Gastroesophageal sphincter (tissue), 4 donors: Measurements from ENCODE around the gene SP2. TPM values are rescaled to one million over a fixed set of nuclear protein-coding genes. Genes with fewer than 3 reads are reported as not detected.

Source experiments
- ATAC-seq: fragments of 150-250 bp; one replicate; pipeline ENCODE4 v1.9.1; 2016; ENCODE audit warnings: mild to moderate bottlenecking, moderate library complexity
- H3K27ac ChIP-seq, 4 donors: fragments of 200-600 bp; sonication (generic) in 3 of 4; 1 replicate in 3 of 4; 2 replicates in 1 of 4; pipeline ENCODE4 v1.5.1; 2016 to 2019
- H3K27me3 ChIP-seq: fragments of 200-600 bp; sonication (generic); one replicate; pipeline ENCODE4 v1.5.1; 2019
- H3K36me3 ChIP-seq, 2 donors: fragments of 200-600 bp; sonication (generic); one replicate each; pipeline ENCODE4 v1.5.1; 2019; ENCODE audit warnings: control low read depth in 1 of 2
- H3K4me1 ChIP-seq, 3 donors: fragments of 200-600 bp; sonication (generic); 1 replicate in 2 of 3; 2 replicates in 1 of 3; pipeline ENCODE4 v1.5.1; 2016 to 2019; ENCODE audit warnings: control low read depth in 2 of 3
- H3K4me3 ChIP-seq, 2 donors: fragments of 200-600 bp; sonication (generic); one replicate each; pipeline ENCODE4 v1.5.1; 2019; ENCODE audit warnings: mild to moderate bottlenecking in 1 of 2, moderate library complexity in 1 of 2
- H3K9me3 ChIP-seq, 3 donors: fragments of 200-600 bp; sonication (generic); one replicate each; pipeline ENCODE4 v1.5.1; 2017 to 2019; ENCODE audit warnings: control low read depth in 2 of 3
- CTCF ChIP-seq, 4 experiments: fragments of 200-600 bp in 2 of 4; fragments of 450-650 bp in 2 of 4; sonication (generic) in 1 of 4; IDR thresholded peaks; one replicate each; pipeline ENCODE4 v1.5.1; 2017 to 2019; ENCODE audit warnings: antibody characterized with exemption in 4 of 4, mild to moderate bottlenecking in 2 of 4, moderate library complexity in 2 of 4
- EP300 ChIP-seq: sonication (generic); formaldehyde crosslinking; IDR thresholded peaks from one replicate; pipeline ENCODE4 v1.6.1; 2017; ENCODE audit warnings: antibody characterized with exemption, mild to moderate bottlenecking
- POLR2A ChIP-seq, 2 donors: fragments of 450-650 bp; IDR thresholded peaks; one replicate each; pipeline ENCODE4 v1.6.1; 2017; ENCODE audit warnings: antibody characterized with exemption in 2 of 2, mild to moderate bottlenecking in 2 of 2, moderate library complexity in 1 of 2
- POLR2AphosphoS5 ChIP-seq: sonication (generic); formaldehyde crosslinking; IDR thresholded peaks from one replicate; pipeline ENCODE4 v1.6.1; 2017; ENCODE audit warnings: antibody characterized with exemption
- WGBS, 2 donors: methylation state at CpG; one replicate each; pipeline ENCODE4 v1.1.5; 2018; ENCODE audit warnings: low coverage in 1 of 2; 5-methylcytosine and 5-hydroxymethylcytosine counted together
- total RNA-seq, 4 donors: library from RNA; depleted of rRNA; stranded (reverse); fragments of >200 nt; gene quantifications; one replicate each; pipeline ENCODE4 v1.1.0, GENCODE V29; 2016

SP2 gene
- total RNA-seq, 4 donors from 2014 or later, result 3.4 to 16.2 (median 10.0) TPM

- H3K36me3 ChIP-seq, result peaks cover 0 to 17% of the 10 kb centered on the region in 2 donors
- peak overlapping the region; percentile 82 to 84 for H3K4me3 ChIP-seq
- H3K4me1 ChIP-seq, result peaks cover 3 to 65% (median 16%) of the 10 kb centered on the region in 3 donors
- ATAC-seq, result no peak
- WGBS, 2 donors, result 3 to 5% methylated on average over 4 to 7 of the region's 22 CpGs
- peak overlapping the region; percentile 97 to 99 (median 99) for H3K27ac ChIP-seq
- TF ChIP-seq EP300 (no peak), CTCF (IDR thresholded peaks at IDR 0.05) (no peak), POLR2A (IDR thresholded peaks at IDR 0.05) (no peak), POLR2AphosphoS5 (no peak)
- no peaks in the 10 kb centered on the region for H3K9me3 ChIP-seq
- no peaks in the 10 kb centered on the region for H3K27me3 ChIP-seq
These were observed 845 bp downstream of the SP2 start for GRCh38 chr17:47896672-47897490.

- TF ChIP-seq CTCF (IDR thresholded peaks at IDR 0.05) (no peak), POLR2AphosphoS5 (no peak), POLR2A (IDR thresholded peaks at IDR 0.05) (no peak), EP300 (no peak)
- peak overlapping the region in 1 of 2 donors; percentile 84 for H3K4me3 ChIP-seq
- H3K27ac ChIP-seq, result peak overlapping the region; percentile 97 to 99 (median 99)
- H3K36me3 ChIP-seq, result peaks cover 0 to 17% of the 10 kb centered on the region in 2 donors
- ATAC-seq, result no peak
- peaks cover 3 to 72% (median 16%) of the 10 kb centered on the region in 3 donors for H3K4me1 ChIP-seq
- no peaks in the 10 kb centered on the region for H3K27me3 ChIP-seq
- WGBS, 2 donors, result 73% methylated on average over 5 of the region's 5 CpGs; no CpG with 5 or more reads in 1 of the 2 donors
- no peaks in the 10 kb centered on the region for H3K9me3 ChIP-seq
These were observed 1.5 kb downstream of the SP2 start for GRCh38 chr17:47897561-47897960.

DNA sequence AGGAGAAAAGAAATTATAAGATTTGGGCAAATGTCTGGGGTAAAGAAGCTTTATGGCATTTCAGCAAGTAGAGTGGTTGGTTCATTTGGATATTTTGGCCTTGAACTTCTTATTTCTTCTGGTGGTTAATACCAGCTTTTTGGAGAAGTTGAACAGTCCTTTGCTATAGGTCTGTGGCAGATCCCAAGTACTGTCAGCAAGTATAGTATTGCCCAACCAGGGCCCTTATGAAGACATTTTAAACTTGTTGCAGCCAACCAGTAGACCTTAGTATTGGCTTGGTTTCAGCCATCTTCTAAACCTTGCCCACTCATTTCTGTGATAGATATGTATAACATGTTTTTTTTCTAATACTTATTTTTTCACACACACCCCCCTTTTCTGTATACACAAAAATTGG lies 2.2 kb downstream of the SP2 start:
- peaks cover 0 to 17% of the 10 kb centered on the region in 2 donors for H3K36me3 ChIP-seq
- TF ChIP-seq EP300 (no peak), CTCF (IDR thresholded peaks at IDR 0.05) (no peak), POLR2A (IDR thresholded peaks at IDR 0.05) (no peak), POLR2AphosphoS5 (no peak)
- peak overlapping the region in 3 of 4 donors; percentile 99 for H3K27ac ChIP-seq
- H3K4me1 ChIP-seq, result peaks cover 3 to 79% (median 16%) of the 10 kb centered on the region in 3 donors
- H3K4me3 ChIP-seq, result no peak overlapping the region
- no peaks in the 10 kb centered on the region for H3K9me3 ChIP-seq
- ATAC-seq, result no peak
- no peaks in the 10 kb centered on the region for H3K27me3 ChIP-seq

DNA sequence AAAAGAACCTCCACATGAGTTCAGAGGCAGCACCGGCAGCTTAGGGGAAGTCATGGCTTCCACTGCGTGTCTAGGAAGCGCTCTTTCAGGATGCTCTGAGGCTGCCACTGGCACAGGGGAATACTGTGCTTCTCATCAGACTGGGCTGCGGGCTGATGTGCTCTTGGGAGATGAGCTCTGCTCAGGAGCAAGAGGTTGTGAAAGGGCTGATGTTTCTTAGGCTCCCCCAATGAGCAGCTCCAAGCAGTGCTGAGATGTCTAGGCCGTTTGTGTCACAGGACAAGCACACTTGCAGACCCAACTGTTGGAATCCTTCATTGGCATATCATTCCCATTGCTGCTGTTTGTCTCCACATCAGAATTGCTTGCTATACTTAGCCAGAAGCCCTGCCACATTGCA lies 3.6 kb downstream of the SP2 start:
- no peak overlapping the region for H3K4me3 ChIP-seq
- H3K9me3 ChIP-seq, result no peaks in the 10 kb centered on the region
- TF ChIP-seq POLR2A (IDR thresholded peaks at IDR 0.05) (no peak), CTCF (IDR thresholded peaks at IDR 0.05) (no peak), EP300 (no peak), POLR2AphosphoS5 (no peak)
- H3K27ac ChIP-seq, result peak overlapping the region in 3 of 4 donors; percentile 28 to 99 (median 52)
- WGBS, 2 donors, result 73 to 82% methylated on average over 2 of the region's 5 CpGs
- peaks cover 7 to 83% (median 28%) of the 10 kb centered on the region in 3 donors for H3K4me1 ChIP-seq
- H3K27me3 ChIP-seq, result no peaks in the 10 kb centered on the region
- no peak for ATAC-seq
- H3K36me3 ChIP-seq, result peaks cover 0 to 17% of the 10 kb centered on the region in 2 donors

DNA sequence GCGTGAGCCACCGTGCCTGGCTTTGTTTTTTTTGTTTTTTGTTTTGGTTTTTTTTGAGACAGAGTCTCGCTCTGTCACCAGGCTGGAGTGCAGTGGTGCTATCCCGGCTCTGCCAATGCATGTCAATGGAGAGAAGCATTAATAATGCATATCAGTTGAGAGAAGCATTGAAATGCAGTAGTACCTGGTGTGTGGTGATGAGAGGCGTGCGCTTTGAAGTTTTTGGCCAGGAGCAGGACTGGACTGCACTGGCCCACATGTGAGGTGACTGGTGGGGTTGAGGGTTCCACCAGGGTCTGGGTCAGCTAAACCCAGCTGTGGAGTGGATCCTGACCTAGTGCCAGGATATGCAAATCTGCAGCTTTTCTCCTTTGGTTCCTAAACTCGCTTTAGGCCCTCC lies 5.4 kb downstream of the SP2 start:
- peak overlapping the region in 2 of 4 donors; percentile 17 to 99 for H3K27ac ChIP-seq
- TF ChIP-seq EP300, result no peak
- no peak for TF ChIP-seq POLR2AphosphoS5
- TF ChIP-seq CTCF (IDR thresholded peaks at IDR 0.05), result no peak
- no peak for TF ChIP-seq POLR2A (IDR thresholded peaks at IDR 0.05)
- WGBS, 2 donors, result 83 to 100% methylated on average over 1 of the region's 7 CpGs
- H3K36me3 ChIP-seq, result peaks cover 0 to 17% of the 10 kb centered on the region in 2 donors
- peaks cover 21 to 95% (median 44%) of the 10 kb centered on the region in 3 donors for H3K4me1 ChIP-seq
- H3K4me3 ChIP-seq, result no peak overlapping the region
- no peak for ATAC-seq
- no peaks in the 10 kb centered on the region for H3K9me3 ChIP-seq
- H3K27me3 ChIP-seq, result no peaks in the 10 kb centered on the region
